GM20000 (cell line): ENCODE results near the gene HIPK1.
"Not testable (repeated sequence)": the region's sequence is repeated elsewhere in the genome, so short reads cannot be mapped to it uniquely, and the experiment has no call there.

ENCODE experiments used
- DNase-seq: peaks from one replicate; pipeline ENCODE4 v3.0.0; 2012; ENCODE audit warnings: low spot score
- CTCF ChIP-seq: IDR thresholded peaks from 2 replicates; pipeline ENCODE4 v1.5.1; 2012; ENCODE audit warnings: mild to moderate bottlenecking, control low read depth; ENCODE audit errors: extremely low read depth, missing control alignments

HIPK1 gene

GRCh38 chr1:114000406-114000805, 71.3 kb downstream of the HIPK1 start:
- DNase-seq = no peak
- no peak for TF ChIP-seq CTCF

GRCh38 chr1:114002492-114003239, 73.5 kb downstream of the HIPK1 start:
- TF ChIP-seq CTCF = no peak
- no peak for DNase-seq

- TF ChIP-seq CTCF = no peak
- DNase-seq = no peak
Observed at GRCh38 chr1:114003431-114003830, 74.3 kb downstream of the HIPK1 start.

GRCh38 chr1:114006825-114007224, 77.7 kb downstream of the HIPK1 start:
- not testable (repeated sequence) for DNase-seq

GRCh38 chr1:114008480-114008941, 79.4 kb downstream of the HIPK1 start:
- no peak for DNase-seq
- TF ChIP-seq CTCF = no peak

GRCh38 chr1:114008993-114009392, 79.9 kb downstream of the HIPK1 start:
- TF ChIP-seq CTCF = no peak
- DNase-seq = no peak

- TF ChIP-seq CTCF = no peak
- no peak for DNase-seq
Observed at GRCh38 chr1:114009393-114009792, 80.3 kb downstream of the HIPK1 start.
